GM19099 (cell line): ENCODE data around the gene BPIFB2.

Experiments
- POLR2A ChIP-seq: IDR thresholded peaks from 3 replicates; pipeline ENCODE4 v1.6.1; 2011; ENCODE audit warnings: low read depth; ENCODE audit not compliant: insufficient read length; ENCODE audit errors: extremely low read depth

The BPIFB2 gene

DNA sequence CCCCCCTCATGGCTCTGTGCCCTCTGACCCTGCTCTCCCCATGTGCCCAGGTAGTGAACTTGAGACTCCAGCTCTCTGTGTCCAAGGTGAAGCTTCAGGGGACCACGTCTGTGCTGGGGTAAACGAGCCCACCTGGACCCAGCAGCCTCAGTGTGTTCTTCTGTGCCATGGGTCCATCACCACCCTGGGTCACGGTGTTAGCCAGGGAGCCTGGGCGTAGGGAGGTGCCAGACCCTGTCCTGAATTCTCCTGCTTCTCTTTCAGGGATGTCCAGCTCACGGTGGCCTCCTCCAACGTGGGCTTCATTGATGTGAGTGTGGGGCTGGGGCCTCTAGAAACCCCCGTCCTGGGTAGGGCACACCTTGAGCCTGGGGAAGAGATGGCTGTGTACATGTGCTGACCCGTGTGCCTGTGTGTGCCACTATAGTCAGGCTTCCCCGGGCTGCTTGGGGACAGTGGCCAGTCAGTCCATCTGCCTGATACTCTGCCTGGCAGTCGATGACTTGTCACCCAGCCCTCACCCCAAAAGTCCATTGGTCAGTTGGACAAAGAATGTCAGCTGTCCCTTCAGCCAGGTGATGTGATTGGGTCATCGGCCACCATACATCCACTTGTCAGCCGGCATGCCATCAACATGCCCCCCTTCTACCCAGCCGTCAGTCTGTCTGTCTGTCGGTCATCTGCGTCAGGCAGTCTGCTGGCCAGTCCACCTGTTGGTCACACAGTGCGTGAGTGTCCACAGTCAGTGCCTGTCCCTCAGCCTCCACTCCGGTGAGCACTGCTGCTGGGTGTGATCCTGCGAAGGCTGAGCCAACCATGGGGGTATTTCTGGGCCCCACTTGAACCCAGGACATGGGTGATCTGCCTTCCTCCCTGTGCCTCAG is 13.0 kb downstream of the BPIFB2 start:
- TF ChIP-seq POLR2A, result no peak

- TF ChIP-seq POLR2A, result no peak
Observed at GRCh38 chr20:33021879-33022278, 14.4 kb downstream of the BPIFB2 start.

GRCh38 chr20:33022289-33022688 is 14.8 kb downstream of the BPIFB2 start:
- no peak for TF ChIP-seq POLR2A

- no peak for TF ChIP-seq POLR2A
Observed at GRCh38 chr20:33022694-33023438, 15.4 kb downstream of the BPIFB2 start.

GRCh38 chr20:33023439-33024242 is 16.1 kb downstream of the BPIFB2 start:
- no peak for TF ChIP-seq POLR2A

GRCh38 chr20:33024243-33024560 is 16.7 kb downstream of the BPIFB2 start:
- TF ChIP-seq POLR2A, result no peak

GRCh38 chr20:33024609-33025317 is 17.3 kb downstream of the BPIFB2 start:
- TF ChIP-seq POLR2A, result no peak

- TF ChIP-seq POLR2A, result no peak
Observed at GRCh38 chr20:33025318-33025876, 17.9 kb downstream of the BPIFB2 start.

DNA sequence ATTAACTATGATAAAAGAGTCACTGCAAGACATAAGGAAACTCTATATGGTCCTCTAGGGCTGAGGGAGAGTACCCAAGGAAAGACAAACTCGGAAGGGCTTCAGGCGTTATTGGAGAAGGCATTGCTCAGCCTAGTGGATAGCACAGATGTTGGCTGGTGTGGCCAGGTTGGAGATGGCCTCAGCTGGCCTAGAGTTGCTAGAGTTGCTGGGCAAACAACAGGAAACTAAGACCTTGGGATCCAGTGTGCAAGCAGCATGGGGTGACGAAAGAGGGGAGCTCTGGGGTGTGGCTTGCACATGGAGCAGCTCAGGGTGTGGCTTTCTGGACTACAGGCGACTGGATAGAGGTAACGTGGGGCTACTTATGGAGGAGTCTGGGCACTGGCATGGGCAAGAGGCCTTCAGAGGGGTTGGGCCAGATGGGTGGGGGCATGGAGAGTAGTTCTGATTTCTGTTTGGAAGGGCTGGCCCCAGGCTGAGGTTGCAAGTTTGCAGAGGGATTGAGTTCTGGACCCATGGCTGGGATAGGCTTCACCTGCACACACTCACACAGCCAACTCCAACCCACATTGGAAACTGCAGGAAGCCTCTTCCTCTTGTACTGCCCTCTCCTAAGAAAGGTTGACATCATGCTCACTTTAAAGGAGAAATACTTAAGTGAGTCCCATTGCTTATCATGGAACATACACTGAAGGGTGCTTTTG is 18.7 kb downstream of the BPIFB2 start:
- TF ChIP-seq POLR2A, result no peak

DNA sequence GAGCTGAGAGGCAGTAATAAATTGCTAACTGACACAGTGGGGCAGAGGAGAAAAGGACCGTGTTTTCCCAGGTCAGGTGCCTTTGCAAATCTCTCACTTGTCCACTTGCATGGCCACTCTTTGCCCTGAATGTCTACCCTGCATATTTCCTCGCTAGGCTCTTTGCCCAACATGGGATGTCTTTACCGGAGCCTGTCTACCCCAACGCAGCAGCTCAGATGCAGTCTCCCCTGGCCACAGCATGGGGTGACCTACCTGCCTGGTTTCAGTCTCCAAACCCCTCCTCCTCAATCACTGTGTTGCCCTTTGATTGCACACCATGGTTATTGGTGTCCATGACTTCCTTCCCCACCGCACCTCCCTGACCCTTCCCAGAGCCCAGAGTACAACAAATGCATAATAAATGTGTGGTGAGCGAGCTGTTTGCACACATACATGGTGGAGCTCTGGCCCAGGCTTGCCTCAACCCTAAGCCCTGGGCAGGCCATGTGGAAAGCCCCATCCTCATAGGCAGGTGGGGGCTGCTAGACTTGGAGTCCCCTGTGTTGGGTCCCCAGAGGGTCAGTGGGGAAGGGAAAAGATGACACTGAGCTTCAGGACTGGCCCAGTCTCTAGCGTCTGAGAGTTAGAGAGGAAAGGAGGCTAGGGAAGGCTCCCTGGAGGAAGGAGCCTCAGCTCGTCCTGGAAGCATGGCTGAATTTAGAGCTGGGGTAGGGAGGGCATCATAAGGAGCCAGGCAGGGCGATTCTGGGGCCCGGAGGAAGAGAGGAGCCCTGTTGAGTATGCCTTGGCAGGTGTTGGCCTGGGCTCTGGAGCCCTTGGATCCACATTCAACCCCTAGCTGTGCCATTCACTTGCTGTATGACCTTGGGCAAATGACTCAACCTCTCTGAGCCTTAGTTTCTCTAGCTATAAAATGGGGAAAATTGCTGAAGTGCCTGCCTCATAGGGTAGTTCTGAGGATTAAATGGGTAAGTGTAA is 19.6 kb downstream of the BPIFB2 start:
- TF ChIP-seq POLR2A, result no peak

GRCh38 chr20:33027769-33028751 is 20.6 kb downstream of the BPIFB2 start:
- no peak for TF ChIP-seq POLR2A

GRCh38 chr20:33028875-33029274 is 21.4 kb downstream of the BPIFB2 start:
- TF ChIP-seq POLR2A, result no peak

- no peak for TF ChIP-seq POLR2A
Observed at GRCh38 chr20:33030076-33030475, 22.6 kb downstream of the BPIFB2 start.
